Measurements from ENCODE around the gene AKAP8. TPM values are rescaled to one million over a fixed set of nuclear protein-coding genes. Genes with fewer than 3 reads are reported as not detected.
A peak's percentile ranks its signal among the peaks of the same experiment; 100 is the strongest.
"Not testable (repeated sequence)": the region's sequence is repeated elsewhere in the genome, so short reads cannot be mapped to it uniquely, and the experiment has no call there.

AKAP8 gene
- 19.6 and 25.3 TPM in 2 replicates for total RNA-seq (2014; rRNA removed; shearing (Covaris generic))

DNA sequence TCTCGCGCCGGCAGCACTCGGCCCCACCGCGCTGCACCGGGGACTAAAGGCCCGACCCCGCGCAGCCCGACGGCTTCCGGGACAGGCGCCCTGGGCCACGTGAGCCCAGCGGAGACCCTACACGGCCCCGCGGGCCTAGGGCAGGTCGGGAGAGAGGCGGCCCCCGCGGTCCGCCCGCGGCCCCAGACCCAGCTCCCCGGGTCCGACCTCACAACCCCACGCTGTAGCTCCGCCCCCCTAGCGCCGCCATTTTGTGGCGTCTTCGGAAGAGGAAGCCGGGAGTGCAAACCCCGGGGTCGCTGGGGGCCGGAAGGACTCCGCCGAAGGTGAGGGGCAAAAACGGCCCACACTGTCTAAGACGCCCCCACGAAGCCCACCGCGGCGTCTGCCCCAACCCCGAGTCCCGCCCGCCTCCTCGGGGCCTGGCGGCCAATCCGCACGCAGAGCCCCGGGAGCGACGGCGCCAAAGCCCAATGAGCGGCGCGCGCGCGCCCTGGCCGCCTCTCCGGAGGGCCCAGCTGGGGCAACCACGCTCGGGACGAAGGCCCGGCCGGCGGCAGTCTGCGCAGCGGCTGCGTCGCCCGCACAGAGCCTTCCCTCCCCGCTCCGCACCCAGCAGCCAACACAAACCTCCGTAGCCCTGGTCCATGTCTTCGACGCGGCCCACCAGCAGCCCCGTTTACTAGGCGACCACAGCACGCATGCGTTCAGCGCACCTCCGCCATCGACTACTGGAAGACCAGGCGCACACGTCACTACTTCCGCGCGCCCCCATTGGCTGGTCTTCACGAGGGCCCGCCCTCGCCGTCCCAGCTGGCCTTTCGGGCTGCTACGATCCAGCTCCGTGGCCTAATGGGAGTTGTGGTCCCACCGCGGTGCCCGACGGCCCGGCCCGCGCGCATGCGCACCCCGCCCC, at the start of gene AKAP8:
Gene AKAP8, minus strand, starts transcription at position 705 of the 916 bp plus-strand sequence. Its CDS starts 56 bp downstream, at position 649.
- in situ Hi-C loops (cut with HindIII; ENCODE audit: low sequenced_read_pairs), result no loop called here
- peak; percentile 98 for DNase-seq (ENCODE audit: low spot score)

DNA sequence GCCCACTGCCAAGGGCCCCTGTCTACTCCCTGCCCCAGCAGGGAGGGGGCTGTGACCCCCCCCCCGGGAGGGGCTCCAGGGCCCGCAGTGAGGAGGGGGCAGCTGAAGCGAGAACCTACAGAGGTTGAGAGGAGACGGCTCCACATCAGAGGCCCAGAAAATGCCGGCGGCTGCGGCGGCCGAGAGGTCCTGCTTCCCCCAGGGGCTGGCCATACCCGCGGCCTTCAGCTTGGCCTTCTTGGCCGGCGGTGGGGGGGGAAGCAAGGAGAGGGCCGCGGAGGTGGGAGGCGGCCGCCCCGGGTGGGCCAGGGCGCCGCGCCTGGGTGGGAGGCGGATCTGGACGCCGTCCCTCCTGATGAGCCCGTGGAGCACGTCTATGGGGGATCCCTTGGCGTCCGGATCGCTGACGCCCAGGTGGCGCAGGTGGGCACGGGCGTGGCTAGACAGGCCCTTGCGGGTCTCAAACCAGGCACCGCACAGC, 48.4 kb upstream of the AKAP8 start:
- DNase-seq (ENCODE audit: low spot score), result no peak
- in situ Hi-C loops (cut with HindIII; ENCODE audit: low sequenced_read_pairs), result no loop called here

DNA sequence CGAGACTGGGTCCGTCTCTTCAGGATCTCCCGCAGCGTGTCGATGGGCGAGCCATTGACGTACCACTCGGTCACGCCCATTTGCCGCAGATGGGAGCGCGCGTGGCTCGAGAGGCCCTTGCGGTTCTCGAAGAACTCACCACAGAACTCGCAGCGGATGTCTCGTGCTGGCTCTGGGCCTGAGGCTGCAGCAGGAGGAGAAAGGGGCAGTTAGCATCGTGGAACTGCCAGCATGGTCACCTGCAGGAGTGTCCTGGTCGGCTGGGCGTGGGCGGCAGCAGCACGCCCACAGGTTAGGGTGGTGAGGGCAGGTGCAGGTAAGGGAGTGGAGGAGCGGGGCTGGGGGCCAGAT, 47.7 kb upstream of the AKAP8 start:
- DNase-seq (ENCODE audit: low spot score), result no peak
- in situ Hi-C loops (cut with HindIII; ENCODE audit: low sequenced_read_pairs), result no loop called here

DNA sequence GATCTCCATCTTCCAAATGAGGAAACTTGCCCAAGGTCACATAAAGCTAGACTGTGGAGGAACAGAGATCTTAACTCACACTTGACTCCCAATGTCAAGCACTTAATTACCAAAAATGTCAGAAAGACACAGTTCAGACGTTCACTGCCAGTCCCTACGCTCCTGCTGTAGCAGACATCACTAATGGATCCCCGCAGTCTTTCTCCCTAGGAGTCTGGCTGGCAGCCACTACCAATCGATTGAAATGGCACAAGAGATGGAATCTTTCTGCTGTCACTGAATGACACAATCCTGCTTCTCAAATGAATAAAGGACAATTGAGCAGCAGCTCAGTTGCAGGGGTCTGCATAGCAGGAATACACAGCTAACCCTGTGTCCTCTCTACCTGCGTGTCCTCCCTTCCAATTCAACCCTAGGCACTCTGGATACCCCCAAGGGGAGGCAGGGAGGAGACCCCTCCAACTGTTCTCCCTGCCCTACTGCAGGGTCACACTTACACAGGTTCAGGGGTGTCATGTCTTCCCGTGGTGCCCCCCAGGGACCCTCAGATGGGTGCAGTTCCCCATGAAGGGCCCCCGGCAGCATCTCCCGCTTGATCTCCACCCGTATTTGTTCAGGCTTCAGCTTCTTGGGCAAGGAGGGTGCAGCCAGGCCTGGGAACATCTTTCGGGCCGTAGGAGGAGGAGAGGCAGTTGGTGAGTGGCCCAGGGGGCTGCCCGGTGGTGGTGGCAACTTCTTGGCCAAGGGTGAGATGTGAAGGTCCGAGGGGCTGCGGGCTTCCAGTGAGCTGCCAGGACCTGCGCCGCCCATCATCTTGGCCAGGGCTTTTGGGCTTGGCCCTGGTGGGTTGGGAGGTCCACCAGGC, 47.1 kb upstream of the AKAP8 start:
- in situ Hi-C loops (cut with HindIII; ENCODE audit: low sequenced_read_pairs), result no loop called here
- no peak for DNase-seq (ENCODE audit: low spot score)

DNA sequence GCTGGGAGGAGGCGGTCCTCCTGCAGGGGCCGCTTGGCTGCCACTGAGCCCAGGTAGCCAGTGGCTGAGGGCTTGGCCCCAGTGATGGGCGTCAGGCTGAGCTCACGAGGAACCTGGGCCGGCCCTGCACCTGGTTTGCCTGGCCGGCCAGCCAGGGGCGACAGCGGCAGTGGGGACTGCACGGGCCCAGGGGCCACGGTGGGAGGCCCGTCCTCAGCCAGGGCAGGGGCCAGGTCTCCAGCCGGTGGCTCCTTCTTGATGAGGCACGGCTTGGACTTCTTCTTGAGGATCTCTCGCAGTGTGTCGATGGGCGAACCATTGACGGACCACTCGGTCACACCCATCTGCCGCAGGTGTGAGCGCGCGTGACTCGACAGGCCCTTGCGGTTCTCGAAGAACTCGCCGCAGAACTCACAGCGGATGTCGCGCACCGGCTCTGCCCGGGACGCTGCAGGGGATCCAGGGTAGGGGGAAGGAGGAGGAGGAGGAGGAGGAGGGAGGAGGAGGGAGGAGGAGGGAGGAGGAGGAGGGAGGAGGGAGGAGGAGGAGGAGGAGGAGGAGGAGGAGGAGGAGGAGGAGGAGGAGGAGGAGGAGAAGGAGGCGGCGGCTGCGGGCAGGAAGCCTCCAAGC, 45.8 kb upstream of the AKAP8 start:
- DNase-seq (ENCODE audit: low spot score), result no peak
- in situ Hi-C loops (cut with HindIII; ENCODE audit: low sequenced_read_pairs), result no loop called here

DNA sequence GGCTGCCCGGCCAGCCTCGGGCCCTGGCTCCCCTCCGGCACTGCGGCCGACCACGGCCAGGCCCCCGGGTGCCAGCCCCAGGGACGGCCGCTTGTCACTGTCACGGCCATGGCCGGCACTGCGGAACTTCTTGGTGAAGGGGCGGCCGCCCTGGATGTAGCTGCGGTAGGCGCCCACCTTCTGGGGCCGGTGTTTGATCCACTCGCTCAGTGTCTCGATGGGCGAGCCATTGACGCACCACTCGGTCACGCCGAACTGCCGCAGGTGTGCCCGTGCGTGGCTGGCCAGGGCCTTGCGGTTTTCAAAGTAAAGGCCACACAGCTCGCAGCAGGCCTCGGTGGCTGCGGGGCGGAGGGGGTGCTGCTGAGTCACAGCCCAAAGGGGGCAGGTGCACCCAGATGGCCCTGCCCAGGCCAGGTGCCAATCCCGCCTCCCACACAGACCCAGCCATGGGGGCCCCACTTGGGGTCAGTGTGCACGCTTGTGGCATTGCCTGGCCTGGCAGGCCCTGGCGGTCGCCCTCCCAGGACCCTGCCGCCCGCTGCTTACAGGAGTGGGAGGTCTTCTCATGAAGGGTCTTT, 45.2 kb upstream of the AKAP8 start:
- DNase-seq (ENCODE audit: low spot score), result no peak
- in situ Hi-C loops (cut with HindIII; ENCODE audit: low sequenced_read_pairs), result no loop called here

DNA sequence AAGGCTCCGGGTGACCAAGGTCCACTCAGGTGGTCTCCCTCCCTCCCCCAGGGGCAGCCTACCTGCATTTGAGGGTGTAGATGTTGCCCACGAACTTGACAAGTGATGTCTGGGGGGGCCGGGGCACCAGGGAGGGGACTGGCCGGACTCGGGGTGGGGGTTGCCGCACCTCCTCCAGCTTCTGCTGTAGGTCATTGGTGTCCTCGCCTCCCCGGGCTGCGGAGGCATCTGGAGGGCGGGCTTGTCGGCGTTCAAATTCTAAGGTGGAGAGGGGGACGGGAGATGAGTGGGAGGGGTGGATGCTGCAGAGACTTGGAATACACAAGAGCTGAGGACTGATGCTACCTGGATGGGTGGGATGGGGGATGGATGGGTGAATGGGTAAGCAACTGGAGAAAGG, 44.5 kb upstream of the AKAP8 start:
- no peak for DNase-seq (ENCODE audit: low spot score)
- in situ Hi-C loops (cut with HindIII; ENCODE audit: low sequenced_read_pairs), result no loop called here

DNA sequence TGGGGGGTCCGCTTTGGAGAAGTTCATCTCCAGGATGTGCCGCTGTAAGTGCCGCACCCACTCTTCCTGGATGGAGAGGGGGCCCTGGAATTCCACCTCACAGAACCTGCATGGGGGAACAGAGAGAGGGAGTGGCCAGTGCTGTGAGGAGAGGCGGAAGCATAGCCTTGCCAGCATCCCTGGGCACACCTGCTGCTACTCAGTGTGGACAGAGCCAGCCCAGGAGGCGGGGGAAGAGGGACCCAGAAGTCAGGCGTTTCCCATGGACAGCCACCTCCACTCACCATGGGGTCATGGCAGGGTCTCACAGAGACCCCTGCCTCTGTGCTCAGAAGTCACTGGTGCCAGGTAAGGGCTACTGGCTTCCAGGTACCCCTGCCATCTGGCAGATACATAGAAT, 43.5 kb upstream of the AKAP8 start:
- no peak for DNase-seq (ENCODE audit: low spot score)
- in situ Hi-C loops (cut with HindIII; ENCODE audit: low sequenced_read_pairs), result no loop called here

DNA sequence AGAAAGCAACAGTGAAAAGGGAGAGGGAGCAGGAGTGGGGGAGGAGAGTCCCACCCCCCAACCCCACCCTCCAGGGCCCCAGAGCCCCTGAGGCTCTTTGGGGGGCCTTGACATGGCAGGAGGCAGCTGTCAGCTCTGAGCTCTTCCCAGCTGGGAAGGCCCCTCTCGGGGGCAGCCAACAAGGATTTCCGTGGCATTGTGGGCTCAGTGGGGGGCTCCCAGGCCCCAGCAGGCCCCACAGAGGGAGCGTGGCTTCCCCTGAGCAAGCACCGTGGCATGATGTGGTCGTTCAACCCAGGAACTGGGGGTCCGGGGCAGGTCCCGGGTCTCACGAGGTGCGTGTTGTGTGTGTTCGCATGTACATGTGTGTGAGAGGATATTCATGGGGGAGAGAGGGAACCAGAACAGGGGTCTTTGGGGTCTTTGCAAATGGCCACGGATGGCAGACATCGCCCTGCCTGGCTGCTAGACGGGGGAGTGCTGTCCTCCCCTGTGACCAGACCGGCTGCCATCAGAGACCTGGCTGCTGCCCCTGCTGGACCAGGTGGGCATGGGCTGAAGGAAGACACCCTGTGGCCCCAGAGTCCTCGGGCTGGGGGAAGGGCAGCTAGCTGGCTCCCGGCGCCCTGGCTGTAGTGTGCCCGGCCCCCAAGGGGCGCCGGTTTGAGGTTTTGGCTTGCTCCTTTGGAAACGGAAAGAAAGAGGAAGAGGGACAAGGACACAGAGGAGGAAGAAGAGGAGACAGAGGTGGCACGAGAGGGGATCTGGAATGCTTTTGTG, 42.9 kb upstream of the AKAP8 start:
- in situ Hi-C loops (cut with HindIII; ENCODE audit: low sequenced_read_pairs), result no loop called here
- DNase-seq (ENCODE audit: low spot score), result no peak

DNA sequence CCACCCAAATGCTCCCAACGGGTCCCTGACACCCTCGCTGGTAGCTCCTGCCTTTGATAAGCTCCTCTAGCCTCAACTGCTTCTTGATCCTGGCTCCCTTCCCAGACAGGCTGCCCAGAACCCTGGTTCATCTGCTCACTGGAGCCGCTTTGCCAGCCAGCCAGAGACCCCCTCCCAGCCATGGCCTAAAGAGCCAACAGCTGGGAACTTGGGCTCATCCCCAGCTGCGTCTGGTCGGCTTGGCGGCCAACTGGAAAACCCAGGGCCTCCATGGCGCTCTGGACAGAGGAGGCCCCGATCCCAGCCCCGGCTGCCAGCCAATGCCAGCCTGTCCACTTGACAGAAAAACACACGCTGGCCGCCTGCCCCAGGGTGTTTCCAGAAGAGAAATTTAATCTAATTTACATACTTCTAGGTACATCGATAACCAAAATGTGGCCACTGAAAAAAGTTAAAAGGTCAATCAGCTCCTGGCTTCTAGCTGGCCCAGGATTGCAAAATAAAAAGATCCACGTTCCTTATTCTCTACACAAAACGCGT, 42.2 kb upstream of the AKAP8 start:
- in situ Hi-C loops (cut with HindIII; ENCODE audit: low sequenced_read_pairs), result no loop called here
- DNase-seq (ENCODE audit: low spot score), result peak; percentile 70

DNA sequence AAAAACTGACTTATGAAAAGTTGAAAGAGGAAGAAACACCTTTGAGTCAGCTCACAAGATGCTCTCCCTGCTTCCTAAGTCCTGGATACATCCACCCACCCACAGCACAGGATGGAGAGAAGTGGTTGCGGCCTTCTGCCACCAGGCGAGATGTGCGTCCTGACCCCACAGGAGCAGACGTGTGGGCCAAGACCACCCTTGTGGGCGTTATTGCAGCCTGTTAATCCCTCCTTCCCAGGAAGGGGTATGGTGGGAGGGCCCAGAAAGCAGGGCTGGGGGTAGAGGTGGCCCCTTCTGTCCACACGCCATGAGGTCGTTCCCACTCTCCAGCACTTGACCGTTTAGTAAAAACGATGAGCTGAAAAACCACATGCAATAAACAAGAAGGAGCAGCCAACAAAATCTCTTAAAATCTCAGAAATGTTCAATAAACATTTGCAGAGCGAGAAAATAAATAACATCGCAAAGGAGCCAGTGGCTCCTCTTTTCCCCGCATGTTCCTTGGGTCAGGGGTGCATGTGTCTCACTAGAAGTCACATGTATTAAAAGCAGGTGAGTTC, 41.6 kb upstream of the AKAP8 start:
- in situ Hi-C loops (cut with HindIII; ENCODE audit: low sequenced_read_pairs), result no loop called here
- DNase-seq (ENCODE audit: low spot score), result no peak

DNA sequence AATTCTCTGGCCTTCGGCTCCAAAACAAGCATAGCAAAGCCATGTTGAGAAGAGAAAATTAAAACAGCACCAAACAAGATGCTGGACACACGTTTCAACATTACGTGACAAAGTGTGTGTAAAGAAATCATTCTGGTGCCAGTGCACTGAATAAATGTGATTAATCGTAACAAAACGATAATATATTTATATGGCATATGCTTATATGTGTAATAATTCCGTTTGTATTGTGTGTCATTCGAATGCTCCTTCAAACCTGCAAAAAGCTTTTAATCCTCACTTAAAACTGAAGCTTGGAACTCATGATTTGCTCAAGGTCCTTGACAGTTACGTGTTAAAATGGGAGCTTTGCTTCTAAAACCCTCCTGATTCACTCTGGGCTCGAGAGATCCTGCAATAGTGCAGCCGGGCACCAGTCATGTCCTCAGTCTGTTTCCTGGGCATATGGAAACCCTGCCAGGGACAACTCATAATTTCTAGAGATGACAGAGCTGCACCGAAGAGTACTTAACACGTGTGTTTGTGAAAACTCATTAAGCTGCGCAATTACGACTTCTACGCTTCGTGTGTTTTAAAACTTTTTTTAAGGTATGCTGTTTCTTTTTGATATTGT, 39.9 kb upstream of the AKAP8 start:
- DNase-seq (ENCODE audit: low spot score), result peak; percentile 31
- in situ Hi-C loops (cut with HindIII; ENCODE audit: low sequenced_read_pairs), result no loop called here

DNA sequence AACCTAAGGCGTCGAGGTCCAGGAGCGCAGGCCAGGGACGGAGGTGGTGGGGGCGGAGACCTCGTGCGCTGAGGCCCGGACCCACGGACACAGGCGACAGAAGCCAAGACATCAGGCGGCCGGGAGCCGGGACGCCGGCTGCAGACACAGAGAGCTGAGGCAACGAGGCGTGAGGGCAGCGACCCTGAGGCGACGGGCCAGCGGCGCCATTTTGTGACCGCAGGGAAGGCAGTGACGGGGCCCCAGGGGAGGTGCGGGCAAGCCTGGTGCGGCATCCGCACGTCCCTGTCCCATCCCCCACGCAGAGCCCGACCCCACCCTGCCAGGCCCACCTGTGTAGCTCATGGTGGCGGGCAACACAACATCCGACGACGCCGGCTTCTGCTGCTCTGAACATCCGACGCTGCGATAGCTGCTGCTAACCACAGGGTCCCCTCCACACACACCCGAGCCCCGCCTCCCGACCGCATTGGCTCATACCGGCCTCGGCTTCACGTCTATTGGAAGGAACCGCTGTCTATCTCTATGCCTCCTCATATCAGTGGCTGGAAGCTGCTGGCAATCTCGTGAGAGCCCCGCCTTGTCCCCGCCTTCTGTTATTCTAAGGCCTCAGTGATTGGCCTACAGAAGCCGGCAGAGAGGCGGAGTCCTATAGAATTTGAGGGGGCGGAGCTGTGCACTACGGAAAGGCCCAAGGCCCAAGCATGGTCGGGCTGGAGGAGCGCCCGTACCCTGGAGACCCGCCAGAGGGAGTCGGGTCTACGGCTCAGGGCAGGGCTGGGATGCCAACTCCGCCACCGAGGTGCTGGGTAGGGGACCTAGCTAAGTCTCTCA, 39.2 kb upstream of the AKAP8 start, which contains the start of gene AKAP8L:
Gene AKAP8L, minus strand, starts transcription at position 410 of the 834 bp plus-strand sequence. Its CDS starts 65 bp downstream, at position 345.
- peak; percentile 100 for DNase-seq (ENCODE audit: low spot score)
- in situ Hi-C loops (cut with HindIII; ENCODE audit: low sequenced_read_pairs), result no loop called here

DNA sequence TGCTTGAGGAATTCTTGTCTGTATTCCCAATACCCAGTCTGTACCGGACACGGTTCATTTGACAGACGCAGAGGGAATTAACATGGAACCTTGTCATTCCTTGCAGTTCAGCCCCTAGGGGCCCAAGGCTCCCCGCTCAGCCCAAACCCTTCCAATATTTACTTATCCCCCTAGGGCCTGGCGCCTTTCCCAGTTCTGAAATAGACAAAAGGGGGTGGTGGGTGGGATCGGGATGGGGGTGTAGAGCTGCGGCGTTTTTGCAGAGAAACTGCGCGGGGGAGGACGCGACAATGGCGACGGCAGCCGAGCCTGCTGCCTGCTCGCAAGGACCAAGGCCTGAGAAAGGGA, 38.6 kb upstream of the AKAP8 start:
- in situ Hi-C loops (cut with HindIII; ENCODE audit: low sequenced_read_pairs), result no loop called here
- peak; percentile 27 for DNase-seq (ENCODE audit: low spot score)

DNA sequence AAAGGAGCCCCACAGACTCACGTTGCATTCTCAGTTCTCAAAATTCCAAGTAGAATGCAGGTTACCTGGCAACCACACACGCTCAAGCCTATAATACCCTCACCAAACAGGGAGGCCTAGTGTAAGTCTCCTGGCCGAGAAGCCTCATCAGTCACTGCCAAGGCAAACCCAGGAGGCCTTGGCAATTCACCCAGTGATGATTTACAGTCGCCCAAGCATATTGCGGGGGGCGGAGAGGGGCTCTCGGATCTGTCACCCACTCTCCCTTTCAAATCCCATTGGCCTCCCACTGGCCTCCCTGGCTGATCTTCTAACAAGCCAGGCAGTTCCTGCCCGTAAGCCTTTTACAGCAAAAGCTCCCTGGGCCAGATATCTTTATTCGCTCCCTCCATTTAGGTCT, 38.1 kb upstream of the AKAP8 start:
- DNase-seq (ENCODE audit: low spot score), result peak; percentile 34
- in situ Hi-C loops (cut with HindIII; ENCODE audit: low sequenced_read_pairs), result no loop called here

DNA sequence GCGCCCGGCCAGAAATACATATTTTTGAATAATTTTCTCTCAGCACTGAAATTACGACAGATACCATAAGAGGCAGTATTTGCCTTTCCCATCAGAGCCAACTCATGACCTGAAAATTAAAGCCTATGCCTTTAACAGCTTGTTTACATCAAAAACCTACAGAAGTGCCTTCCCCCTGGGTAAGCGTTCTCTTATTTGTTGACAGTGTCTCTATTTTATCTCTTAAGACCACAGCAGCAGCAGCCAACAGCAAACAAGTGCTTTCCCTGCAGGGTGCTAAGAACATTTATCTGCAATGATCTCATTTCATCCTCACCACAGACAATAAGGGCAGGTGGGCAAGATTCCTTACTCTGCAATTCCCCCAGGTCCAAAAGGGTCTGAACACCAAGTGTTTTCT, 33.2 kb upstream of the AKAP8 start:
- DNase-seq (ENCODE audit: low spot score), result peak; percentile 37
- in situ Hi-C loops (cut with HindIII; ENCODE audit: low sequenced_read_pairs), result no loop called here

DNA sequence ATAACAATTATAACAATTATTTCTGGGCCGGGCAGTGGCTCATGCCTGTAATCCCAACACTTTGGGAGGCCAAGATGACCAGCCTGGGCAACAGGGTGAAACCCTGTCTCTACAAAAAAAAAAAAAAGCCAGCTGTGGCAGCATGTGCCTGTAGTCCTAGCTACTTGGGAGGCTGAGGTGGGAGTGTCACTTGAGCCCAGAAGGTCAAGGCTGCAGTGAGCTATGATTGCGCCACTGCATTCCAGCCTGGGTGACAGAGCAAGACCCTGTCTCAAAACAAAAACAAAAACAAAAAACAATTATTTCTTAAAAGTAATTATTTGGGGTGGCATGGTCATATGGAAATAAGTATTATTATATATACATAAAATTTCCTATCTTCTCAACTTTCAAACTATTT, 31.8 kb upstream of the AKAP8 start:
- in situ Hi-C loops (cut with HindIII; ENCODE audit: low sequenced_read_pairs); DNase-seq (ENCODE audit: low spot score): not testable (repeated sequence)

Data from G401 (cell line).